CD4-positive, alpha-beta T cell treated with Interleukin-6 for 4 hours (primary cell): ENCODE results near the gene EEA1.
A peak's percentile ranks its signal among the peaks of the same experiment; 100 is the strongest.
"Not testable (repeated sequence)": the region's sequence is repeated elsewhere in the genome, so short reads cannot be mapped to it uniquely, and the experiment has no call there.

Experiments
- DNase-seq: peaks from one replicate; pipeline ENCODE4 v3.0.0-alpha.2; 2020; ENCODE audit warnings: mixed read lengths

The EEA1 gene

DNA sequence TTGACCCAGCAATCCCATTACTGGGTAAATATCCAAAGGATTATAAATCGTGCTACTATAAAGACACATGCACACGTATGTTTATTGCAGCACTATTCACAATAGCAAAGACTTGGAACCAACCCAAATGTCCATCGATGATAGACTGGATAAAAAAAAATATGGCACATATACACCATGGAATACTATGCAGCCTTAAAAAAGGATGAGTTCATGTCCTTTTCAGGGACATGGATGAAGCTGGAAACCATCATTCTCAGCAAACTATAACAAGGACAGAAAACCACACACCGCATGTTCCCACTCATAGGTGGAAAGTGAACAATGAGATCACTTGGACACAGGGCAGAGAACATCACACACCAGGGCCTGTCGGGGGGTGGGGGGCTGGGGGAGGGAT lies 134.7 kb downstream of the EEA1 start:
- not testable (repeated sequence) for DNase-seq

DNA sequence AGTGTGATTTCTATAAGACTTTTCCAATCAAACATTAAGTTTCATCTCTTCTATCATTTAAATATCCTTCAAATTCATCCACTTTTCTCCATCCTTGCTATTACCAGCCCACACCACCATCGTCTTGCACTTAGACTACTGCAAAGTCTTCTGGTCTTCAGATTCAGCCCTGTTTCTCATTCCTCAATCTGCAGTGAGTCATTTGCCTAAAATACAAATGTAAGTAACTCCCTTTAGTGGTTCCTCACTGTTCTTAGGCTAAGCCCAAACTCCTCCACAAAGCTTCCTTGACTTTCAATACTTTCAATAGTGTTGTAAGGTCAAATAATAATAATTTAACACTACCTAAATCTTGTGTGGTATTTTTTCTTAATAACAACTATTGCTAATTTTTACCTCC lies 143.1 kb downstream of the EEA1 start:
- no peak for DNase-seq

DNA sequence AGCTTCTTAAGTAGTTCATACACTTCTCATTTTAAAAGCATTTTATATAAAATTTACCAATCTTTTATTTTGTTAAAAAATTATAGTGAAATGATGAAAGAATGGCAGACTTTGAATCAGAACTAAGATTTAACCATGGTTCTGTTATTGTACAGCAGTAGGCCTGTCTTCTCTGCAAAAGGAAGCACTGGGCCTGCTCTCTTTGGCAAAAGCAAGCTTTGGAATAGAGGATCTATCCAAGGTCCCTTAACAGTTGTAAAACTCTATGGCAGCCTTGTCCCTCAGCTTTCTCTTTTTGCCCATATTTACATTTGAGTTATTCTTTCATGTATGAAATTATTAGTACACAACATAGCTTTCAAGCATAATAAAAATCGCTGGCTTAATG lies 143.5 kb downstream of the EEA1 start:
- no peak for DNase-seq

DNA sequence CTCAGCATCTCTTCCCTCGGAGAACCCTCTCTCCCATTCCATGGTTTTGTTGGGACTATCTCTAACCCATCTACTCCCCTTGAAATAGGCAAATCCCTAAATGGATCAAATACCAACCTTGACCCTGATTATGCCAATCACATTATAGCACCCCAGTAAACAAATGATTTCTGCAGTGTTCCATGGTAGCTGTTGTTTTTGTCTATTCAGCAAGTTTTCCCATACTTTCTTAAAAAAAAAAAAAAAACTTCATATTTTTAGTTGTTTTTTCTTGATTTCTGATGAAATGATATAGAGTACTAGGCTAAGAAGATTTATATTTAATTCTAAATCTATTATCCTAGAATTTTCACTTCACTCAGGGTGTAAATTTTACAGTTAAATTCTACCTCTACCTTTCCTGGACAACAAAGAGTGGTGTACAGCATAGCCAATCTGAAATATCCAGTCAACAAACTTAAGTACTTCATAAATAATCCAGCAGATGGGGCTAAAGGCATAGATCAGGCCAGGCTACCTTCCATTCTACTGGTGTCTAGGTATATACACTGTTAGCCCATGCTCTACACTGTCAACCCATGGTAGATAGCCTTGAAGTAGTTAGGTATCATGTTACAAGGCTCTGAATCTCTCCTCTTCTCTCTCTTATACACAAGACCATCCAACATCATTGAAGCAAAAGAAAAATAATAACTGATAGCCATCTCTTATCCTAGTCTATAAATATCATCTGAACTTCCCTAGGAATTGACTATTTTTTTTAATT lies 144.1 kb downstream of the EEA1 start:
- peak; percentile 12 for DNase-seq

DNA sequence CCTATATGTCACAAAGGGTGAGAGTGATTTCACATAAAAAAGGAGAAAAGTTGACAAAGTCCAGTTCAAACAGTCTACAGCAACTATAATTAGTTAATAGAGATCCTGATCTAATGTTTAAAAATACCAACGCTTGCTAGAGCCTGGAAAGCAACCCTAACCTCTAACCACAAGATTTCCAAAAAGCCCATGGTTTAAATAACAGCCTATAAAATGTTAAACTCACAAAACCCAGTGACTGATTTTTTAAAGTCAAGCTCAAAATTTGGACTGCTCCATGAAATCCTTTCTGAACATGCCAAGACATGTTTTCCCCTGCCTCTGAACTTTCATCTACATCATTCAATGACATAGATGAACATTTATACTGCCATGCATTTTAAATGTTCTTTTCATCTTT lies 144.7 kb downstream of the EEA1 start:
- DNase-seq: no peak

DNA sequence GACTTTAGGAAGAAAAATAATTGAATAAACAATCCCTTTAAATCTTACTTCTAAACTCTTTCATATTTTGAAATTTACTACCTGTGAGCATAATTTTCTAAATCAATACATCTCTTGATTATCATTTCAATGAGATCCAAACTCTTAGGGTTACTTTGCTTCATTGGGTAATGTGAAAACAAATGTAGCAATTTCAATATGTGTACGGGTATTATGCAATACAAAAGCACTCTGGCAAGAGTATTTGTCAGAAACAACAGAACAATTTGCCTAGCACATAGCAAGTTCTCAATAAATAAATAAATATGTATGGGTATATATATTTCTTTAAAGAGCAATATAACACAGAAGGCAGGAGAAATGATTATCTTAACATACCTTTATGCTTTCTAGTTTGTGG lies 149.2 kb downstream of the EEA1 start:
- DNase-seq: no peak

DNA sequence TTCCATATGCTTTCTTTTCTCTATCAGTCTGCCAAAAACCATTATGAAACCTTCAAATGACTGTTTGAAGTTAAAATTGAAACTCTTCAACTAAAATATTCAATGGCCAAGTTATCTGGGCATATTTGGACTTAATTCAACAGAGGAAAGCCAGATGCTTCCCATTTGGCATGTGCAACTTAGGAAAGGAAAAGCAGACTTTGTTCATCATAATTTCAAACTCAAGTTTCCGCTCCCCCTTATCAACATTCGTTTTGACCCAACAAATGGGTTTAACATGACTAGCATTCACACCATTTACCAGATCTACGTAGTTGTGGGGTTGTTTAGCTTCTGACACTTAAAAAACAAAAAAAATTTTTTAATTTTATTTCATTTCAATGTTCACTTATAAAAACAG lies 150.6 kb downstream of the EEA1 start:
- DNase-seq: no peak

DNA sequence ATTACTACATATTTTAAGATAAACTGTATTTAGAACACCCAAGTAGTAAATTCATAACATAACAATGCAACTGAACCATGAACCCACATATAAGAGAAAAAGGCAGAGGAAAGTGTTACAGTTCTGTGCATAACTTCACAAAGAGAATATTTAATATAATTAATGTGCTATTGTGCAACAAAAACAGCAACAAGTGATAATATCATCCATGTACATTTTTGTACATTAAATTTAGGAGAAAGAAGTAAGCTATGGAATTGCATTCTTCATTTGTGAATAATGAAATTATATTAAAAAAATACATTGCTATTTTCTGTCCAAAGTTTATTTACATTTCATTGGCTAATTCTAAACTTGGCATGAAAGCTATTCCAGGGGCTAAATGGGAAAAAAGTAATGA lies 153.7 kb downstream of the EEA1 start:
- DNase-seq: no peak

DNA sequence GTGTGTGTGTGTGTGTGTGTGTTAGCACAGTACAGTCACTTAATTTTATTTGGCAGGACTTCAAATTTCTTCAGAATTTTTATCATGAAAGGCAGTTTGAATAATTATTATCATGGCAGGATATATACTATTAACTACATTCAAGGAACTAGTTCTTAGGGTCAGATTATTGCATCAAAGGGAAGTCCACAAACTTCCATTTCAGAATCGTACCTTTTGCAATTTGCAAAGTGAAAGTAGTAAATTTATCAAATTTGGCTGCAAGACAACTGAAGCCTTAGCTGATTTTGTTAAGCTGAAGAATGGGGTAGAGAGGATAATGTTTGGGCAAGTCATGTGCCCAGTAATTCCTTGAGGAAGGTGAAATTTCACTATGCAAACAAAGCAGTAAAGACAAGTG lies 158.1 kb downstream of the EEA1 start:
- DNase-seq: no peak

DNA sequence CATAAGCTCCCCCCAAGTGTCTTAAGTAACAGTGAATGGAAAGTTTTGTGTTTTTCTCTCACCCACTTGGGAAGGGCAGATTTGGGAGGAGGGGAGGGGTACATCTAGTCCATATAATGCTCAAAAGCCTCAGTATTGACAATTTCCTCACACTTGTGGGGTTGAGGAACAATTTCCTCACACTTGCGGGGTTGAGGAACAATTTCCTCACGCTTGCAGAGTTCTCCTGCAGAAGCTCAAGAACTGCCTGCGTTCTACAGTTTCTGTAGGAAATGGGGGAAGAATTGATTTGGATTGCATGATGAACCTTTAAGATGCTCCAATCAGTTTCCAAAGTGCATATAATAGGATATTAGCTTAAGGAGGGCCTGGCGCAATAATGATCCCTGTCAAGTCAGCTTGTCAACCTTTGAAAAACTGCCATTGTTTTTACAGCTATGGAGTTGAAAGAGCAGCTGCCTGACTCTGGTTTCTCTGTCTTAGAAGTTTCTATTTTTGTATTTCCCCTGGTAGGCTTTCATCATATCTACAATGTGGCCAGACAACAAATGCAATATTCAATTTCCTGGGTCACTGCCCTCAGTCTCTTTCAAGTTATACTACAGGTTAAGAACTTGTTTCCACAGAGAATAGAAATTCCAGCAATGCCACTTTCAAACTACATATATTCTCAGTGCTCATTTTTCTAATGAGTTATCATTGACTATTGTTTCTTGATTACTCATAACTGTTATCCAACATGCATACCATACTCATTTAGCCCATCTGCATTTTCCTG lies 159.8 kb downstream of the EEA1 start:
- no peak for DNase-seq

DNA sequence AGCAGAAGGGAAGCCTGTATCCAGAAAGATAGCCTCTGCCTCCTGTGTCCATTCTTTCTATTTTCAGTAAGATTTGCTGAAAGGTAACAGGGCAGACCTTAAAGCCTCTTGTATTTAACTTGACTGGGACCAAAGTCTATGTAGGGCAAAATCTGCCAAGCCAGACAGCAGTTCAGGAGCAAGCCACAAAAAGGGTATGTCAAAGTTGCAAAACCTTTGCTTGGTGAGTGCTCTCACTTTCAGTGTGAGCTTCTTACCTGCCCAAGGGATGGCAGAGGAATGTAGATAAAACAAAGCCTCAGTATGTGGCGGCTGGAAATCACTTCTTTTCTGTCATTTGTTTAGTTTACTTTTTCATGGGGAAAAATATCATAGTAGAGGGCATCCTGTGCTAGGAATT lies 163.2 kb downstream of the EEA1 start:
- DNase-seq: no peak

DNA sequence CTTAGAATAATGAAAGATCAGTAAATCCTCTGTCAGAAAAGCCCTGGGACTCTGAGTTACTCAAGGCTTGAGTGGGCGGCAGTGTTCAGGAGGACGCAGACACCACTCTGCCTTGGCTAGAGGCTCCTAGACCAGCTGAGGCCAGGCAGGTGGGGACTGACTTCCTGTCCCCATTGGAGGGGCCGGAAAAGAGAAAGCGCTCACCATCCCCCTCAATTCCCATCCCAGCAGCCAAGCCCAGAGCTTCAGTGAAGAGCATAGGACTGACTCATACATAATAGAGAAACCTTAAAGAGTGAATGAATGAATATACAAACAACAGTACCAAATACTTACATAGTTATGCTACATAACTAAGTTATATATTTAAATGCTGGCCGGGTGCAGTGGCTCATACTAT lies 164.3 kb downstream of the EEA1 start:
- DNase-seq: no peak

DNA sequence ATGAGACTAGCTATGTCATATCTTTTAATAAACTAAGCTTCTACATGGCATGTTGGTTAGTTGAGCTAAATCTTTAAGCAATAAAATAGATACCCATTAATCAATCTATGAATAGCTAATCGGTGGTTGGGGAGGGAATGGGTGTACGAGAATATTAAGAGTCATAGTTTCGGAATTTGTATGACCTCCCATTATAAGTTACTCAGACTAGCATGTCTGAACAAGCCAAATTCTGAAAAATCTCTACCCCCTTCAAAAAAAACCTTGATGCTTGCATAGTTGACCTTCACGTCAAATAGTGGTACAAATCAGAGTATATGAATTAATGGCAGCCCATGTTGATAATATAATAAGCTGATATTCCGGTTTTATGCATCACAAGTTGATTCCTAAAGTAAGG lies 166.3 kb downstream of the EEA1 start:
- no peak for DNase-seq

DNA sequence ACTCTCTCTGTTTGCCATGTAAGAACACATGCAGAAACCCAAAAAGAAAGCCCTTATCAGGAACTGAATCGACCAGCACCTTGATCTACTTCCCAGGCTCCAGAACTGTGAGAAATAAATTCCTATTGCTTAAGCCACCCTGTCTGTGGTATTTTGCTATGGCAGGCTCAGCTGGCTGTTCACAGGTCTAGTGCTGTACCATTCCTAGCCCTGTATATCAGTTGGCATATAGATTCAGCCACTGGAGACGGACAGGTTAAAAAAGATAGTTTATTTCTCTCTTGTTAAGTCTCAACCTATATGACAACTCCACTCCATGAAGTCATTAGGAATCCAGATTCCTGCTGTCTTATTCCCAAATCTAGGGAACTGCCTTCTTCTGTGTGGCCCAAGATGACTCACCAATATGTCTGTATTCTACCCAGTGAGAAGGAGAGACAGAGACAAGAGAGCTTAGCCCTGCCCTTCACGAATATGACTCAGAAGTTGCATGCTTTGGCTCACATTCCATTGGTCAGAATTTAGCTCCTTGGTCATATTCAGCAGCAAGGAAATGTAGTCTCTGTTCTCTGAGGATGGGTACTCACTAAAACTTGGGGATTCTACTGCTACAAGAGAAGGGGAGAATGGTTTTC lies 169.3 kb downstream of the EEA1 start:
- no peak for DNase-seq

DNA sequence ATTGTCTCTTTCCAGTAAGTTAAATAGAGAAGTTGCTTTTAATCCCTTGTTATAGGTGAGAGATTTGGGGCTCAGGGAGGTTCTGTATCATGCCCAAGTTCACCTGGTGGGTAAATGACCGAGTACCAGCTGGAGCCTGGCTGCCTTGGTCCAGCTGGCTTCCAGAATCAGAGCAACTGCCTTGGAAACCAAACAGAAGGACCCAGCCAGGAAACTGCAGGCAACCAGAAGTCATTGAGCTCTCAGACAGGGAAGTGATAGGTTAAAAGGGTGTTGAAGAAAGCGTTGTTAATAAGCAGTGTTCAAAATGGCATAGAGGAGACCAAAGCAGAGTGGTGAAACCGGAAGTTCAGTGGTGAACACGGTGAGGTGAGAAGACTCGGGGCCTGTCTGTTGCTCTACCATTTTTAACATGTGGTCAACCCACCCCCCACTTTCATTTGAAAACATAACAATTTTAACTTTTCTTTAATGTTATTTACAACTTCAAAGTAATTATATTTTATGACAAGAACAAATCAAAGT lies 171.4 kb downstream of the EEA1 start:
- DNase-seq: no peak

DNA sequence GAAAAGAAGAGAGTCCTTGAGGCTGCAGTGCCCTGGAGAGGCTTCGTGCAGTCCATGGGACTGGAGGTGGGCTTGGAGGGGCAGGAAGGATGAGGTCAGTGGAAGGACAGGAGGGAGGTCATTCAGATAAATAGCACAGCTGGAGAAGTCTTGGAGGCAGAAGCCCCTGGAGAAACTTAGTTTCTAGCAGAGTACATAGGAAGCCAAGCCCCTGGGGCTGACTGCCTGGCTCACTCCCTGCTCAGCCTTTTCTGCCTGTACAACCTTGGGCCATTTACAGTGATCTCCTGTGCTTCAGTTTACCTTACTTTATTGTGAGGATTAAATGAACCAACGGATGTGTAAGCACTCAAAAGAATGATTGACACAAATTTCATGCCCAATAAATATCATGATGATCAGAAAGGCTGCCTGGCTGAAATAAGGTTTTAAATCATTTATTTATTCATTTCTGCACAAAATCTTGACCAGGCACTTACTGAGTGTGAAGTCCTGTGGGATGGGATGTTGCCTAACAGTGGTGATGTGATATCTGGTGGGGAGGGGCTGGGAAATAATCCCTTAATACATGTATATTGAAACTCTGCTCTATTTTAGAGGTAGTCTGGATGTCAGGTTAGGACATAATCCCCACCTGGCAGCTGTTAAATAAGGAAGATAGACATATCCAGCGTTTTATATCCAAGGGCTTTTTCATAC lies 172.0 kb downstream of the EEA1 start:
- no peak for DNase-seq

DNA sequence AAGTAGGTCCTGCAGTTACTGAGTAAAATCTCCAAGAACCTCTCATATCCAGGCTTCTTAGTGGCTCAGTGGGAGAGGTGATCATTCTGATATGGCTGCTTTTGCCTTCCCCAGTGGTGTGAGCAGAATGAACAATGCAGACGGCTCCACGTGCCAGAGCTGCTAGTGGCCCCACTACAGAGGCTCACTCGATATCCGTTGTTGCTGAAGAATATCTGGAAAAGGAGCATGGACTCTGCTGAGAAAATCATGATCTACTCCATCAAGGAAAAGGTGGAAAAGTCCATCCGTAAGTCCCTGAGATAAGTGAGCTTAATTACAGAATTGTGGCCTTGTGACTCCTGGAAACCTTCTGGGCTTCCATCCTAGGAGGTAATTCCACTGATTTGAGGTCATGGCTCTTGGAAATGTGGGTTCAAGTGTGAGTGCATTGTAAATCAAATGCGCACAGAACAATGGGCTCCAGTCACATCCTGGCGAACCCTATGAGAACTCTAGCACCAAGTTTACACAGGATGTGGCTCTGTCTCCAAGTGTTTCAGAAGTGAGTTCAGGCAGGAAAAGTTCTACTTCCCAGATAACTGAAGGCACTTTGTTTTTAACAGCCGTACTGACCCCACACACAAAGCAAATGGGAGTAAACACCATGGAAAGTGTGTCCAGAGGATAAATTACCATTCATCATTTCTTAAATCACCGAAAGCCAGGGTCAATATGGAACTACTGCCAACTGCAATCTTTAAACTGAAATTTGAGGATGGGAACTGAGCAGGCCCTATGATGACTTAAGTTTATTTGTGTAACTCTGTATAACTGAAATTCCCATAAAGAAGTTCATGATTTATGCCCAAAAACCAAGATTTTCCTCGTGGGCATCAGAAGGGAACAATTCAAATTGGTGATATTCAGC lies 174.9 kb downstream of the EEA1 start:
- DNase-seq: no peak

DNA sequence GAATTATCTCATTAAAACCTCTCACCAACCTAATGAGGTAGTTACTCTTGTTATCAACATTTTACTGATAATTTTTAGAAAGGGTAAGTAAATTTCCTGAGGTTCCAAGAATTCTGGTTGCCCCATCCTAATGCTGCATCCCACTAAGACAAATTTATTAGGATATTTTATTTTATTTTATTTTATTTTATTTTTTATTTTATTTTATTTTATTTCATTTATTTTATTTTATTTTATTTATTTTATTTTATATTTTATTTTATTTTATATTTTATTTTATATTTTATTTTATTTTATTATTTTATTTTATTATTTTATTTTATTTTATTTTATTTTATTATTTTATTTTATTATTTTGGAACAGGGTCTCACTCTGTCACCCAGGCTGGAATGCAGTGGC lies 179.4 kb downstream of the EEA1 start:
- not testable (repeated sequence) for DNase-seq

DNA sequence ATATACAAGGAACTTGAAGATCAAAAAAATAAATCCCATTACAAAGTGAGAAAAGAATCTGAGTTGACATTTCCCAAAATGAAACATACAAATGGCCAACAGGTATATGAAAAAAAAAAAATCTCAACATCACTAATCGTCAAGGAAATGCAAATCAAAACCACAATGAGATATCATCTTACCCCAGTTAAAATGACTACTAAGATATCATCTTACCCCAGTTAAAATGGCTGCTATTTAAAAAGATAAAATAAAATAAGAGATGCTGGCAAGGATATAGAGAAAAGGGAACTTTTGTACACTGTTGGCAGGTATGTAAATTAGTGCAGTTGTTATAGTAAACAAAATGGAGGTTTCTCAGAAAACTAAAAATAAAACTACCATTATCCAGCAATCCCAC lies 181.9 kb downstream of the EEA1 start:
- no peak for DNase-seq

DNA sequence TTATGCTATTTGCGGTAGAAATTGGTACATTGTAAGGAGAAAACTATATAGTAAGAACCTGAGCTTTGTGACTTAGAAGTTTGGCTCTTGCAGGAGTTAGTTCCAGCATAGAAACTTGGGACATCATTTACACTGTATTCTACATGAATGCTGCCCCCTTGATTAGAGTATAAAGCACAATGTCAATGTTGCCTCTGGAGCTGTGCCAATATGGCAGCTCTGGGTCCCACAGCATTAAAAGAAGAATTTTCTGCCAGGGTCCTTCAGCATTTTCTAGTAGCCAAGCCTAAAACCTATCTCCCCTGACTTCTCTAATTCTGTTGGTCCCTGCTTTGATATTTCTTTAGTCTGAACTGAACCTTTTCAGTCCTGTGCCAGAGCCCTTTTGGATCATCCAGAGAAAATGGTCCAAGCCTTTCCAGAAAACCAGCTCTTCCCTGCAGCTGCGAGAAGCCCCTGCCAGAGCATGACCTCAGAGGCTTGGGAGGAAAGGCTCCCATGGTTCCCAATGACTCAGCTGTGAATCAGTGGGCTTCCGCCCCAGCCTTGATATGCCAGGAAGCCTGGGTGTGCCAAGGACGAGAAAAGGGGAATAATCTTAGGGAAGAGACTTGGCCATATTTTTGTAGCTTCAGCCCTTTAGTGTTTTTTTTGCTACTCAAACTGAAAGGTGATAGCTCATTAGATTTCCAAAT lies 183.1 kb downstream of the EEA1 start:
- no peak for DNase-seq

DNA sequence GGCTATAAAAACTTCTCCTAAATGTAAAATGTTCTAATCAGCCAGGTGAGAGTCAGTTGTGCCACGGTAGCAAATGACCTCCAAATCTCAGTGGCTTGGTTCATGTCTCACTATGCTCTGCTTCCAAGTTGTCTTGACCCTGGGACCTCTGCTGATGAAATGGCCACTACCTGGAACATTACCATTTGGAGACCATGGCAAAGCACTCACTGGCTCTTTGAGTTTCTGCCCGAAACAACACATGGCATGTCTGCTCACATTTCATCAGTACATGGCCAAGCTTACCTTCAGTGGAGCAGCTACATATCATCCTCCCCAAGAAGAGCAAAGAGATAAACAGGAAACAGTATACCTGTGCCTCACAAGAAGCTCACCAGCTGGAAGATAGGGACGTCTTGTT lies 186.1 kb downstream of the EEA1 start:
- DNase-seq: no peak

DNA sequence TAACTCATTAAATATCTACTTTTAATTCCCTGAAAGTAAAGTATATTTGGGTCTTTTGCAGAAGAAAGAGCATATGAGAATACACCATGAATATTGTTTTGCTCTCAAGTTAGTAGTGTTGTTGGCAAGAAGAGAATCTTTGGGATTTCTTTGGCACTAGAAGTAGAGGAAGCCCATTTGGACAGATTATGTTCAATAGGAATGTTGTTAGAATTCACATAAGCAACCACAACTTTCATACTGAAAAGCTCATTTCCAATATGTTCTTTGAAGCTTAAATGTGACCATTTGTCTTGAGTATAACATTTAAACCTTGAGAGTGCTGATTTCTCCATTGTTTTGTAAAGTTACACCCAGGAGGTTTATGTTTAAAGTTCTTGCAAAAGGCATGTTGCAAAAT lies 188.7 kb downstream of the EEA1 start:
- no peak for DNase-seq
